GM12878 (cell line): ENCODE measurements around the gene UBAC2. TPM values are rescaled to one million over a fixed set of nuclear protein-coding genes. Genes with fewer than 3 reads are reported as not detected.

Source experiments
- BACH1 ChIP-seq: fragments of 450-650 bp; IDR thresholded peaks from 2 replicates; pipeline ENCODE4 v1.6.1; 2017; ENCODE audit warnings: mild to moderate bottlenecking, borderline replicate concordance
- CEBPB ChIP-seq, 2 experiments: fragments of 150-350 bp in 1 of 2; IDR thresholded peaks; 2 replicates each; pipeline ENCODE4 v1.6.1; 2012 to 2014; ENCODE audit warnings: low read depth in 2 of 2, low read length in 2 of 2, borderline replicate concordance in 1 of 2, inconsistent platforms in 1 of 2
- CHD1 ChIP-seq: IDR thresholded peaks from 2 replicates; pipeline ENCODE4 v1.6.1; 2012; ENCODE audit warnings: low read depth, low read length, improper control_type of control experiment
- ETV6 ChIP-seq, 2 experiments: fragments of 450-650 bp in 1 of 2; IDR thresholded peaks in 1 of 2; conservative IDR thresholded peaks in 1 of 2; 2 replicates each; pipeline ENCODE4 v1.6.1; 2014; ENCODE audit warnings: antibody characterized with exemption in 1 of 2, borderline replicate concordance in 1 of 2, low read depth in 1 of 2, mild to moderate bottlenecking in 1 of 2, moderate library complexity in 1 of 2
- FOXK2 ChIP-seq: fragments of 450-650 bp; IDR thresholded peaks from 2 replicates; pipeline ENCODE4 v1.6.1; 2017; ENCODE audit warnings: mild to moderate bottlenecking, moderate library complexity
- HDAC6 ChIP-seq: fragments of 200-600 bp; sonication (generic); IDR thresholded peaks from one replicate; pipeline ENCODE4 v1.8.0; 2017; ENCODE audit warnings: antibody characterized with exemption; ENCODE audit not compliant: unreplicated experiment
- IRF5 ChIP-seq: fragments of 450-650 bp; IDR thresholded peaks from 2 replicates; pipeline ENCODE4 v1.6.1; 2017; ENCODE audit warnings: borderline replicate concordance
- LARP7 ChIP-seq: fragments of 450-650 bp; IDR thresholded peaks from 2 replicates; pipeline ENCODE4 v1.6.1; 2017; ENCODE audit warnings: mild to moderate bottlenecking
- MAX ChIP-seq: IDR thresholded peaks from 2 replicates; pipeline ENCODE4 v1.6.1; 2012; ENCODE audit warnings: low read depth, low read length, improper control_type of control experiment
- MEF2B ChIP-seq: fragments of 450-650 bp; IDR thresholded peaks from 2 replicates; pipeline ENCODE4 v1.6.1; 2018; ENCODE audit warnings: mild to moderate bottlenecking, moderate library complexity; ENCODE audit not compliant: partially characterized antibody, poor library complexity, severe bottlenecking
- NFYB ChIP-seq: IDR thresholded peaks from 2 replicates; pipeline ENCODE4 v1.6.1; 2011; ENCODE audit warnings: low read depth, mild to moderate bottlenecking, low read length, improper control_type of control experiment, moderate library complexity; ENCODE audit not compliant: insufficient read depth
- PBX3 ChIP-seq: IDR thresholded peaks from 2 replicates; pipeline ENCODE4 v1.6.1; 2011; ENCODE audit warnings: mild to moderate bottlenecking, low read depth, low read length, moderate library complexity; ENCODE audit not compliant: insufficient replicate concordance
- POLR2AphosphoS5 ChIP-seq: IDR thresholded peaks from 2 replicates; pipeline ENCODE4 v1.6.1; 2011; ENCODE audit warnings: mild to moderate bottlenecking, low read length, inconsistent platforms
- PRDM15 ChIP-seq: fragments of 450-650 bp; formaldehyde crosslinking; IDR thresholded peaks from 2 replicates; pipeline ENCODE4 v1.4.0; 2020; ENCODE audit warnings: mild to moderate bottlenecking, moderate library complexity
- RAD51 ChIP-seq: fragments of 450-650 bp; IDR thresholded peaks from 2 replicates; pipeline ENCODE4 v1.6.1; 2016; ENCODE audit warnings: moderate library complexity, mild to moderate bottlenecking, inconsistent platforms
- ZBTB4 ChIP-seq: fragments of 450-650 bp; formaldehyde crosslinking; IDR thresholded peaks from 2 replicates; pipeline ENCODE4 v1.4.0; 2022; ENCODE audit warnings: mild to moderate bottlenecking, moderate library complexity
- ZNF217 ChIP-seq: fragments of 450-650 bp; IDR thresholded peaks from 2 replicates; pipeline ENCODE4 v1.6.1; 2017; ENCODE audit warnings: antibody characterized with exemption, mild to moderate bottlenecking
- ZSCAN29 ChIP-seq: fragments of 450-650 bp; IDR thresholded peaks from 2 replicates; pipeline ENCODE4 v1.6.1; 2017; ENCODE audit warnings: mild to moderate bottlenecking, moderate library complexity
- polyA plus RNA-seq, 11 experiments: library from polyadenylated mRNA; depleted of rRNA in 4 of 11; unstranded in 6 of 11; stranded (reverse) in 5 of 11; fragments of >200 nt; fragmentation: Nextera tagmentation in 4 of 11; fragmentation: Illumina TruSeq in 1 of 11; extraction: Ambion mirVana in 4 of 11; extraction: Trizol in 1 of 11; gene quantifications; 1 replicate in 1 of 11; 2 replicates in 10 of 11; pipeline versions ENCODE4 v1.2.1 to v1.2.3, GENCODE V29; 2011 to 2016; ENCODE audit warnings: inconsistent platforms in 2 of 11, missing spikeins in 2 of 11, low read depth in 1 of 11
- total RNA-seq, 4 experiments: library from RNA; depleted of rRNA in 3 of 4; stranded (reverse); fragments of >200 nt in 3 of 4; fragmentation: Illumina TruSeq in 1 of 4; extraction: Trizol in 1 of 4; gene quantifications; 2 replicates each; pipeline versions ENCODE4 v1.2.1 to v1.2.3, GENCODE V29; 2013 to 2021

UBAC2 gene
- total and polyA plus RNA-seq, 10 of the 15 experiments (the other 5 are each of a cell fraction or from before 2014, with no cell fraction given), result 3.0 to 54.6 (median 17.4) TPM

- TF ChIP-seq PRDM15 (CRISPR knock-in tag), result no peak
- TF ChIP-seq MEF2B, result peak; percentile 100
- peak; percentile 63; the same call in 1 of the 2 replicates for TF ChIP-seq BACH1
- no peak for TF ChIP-seq FOXK2
- TF ChIP-seq ZBTB4 (CRISPR knock-in tag), result no peak
- no peak for TF ChIP-seq NFYB
- no peak for TF ChIP-seq MAX
- peak; percentile 90 for TF ChIP-seq RAD51
- TF ChIP-seq ETV6 (conservative IDR thresholded peaks at IDR 0.05 in 1 of 2, IDR thresholded peaks at IDR 0.05 in 1 of 2; ENCODE audit: borderline replicate concordance in 1 of 2, low read depth in 1 of 2), result peak in 1 of 2 experiments; percentile 67; a peak in 1 of 4 replicates
- no peak for TF ChIP-seq ZSCAN29
- no peak for TF ChIP-seq HDAC6
- peak in 1 of 2 experiments; percentile 94; a peak in 1 of 4 replicates for TF ChIP-seq CEBPB (IDR thresholded peaks at IDR 0.05; ENCODE audit: borderline replicate concordance in 1 of 2, low read depth in 2 of 2, low read length in 2 of 2)
- no peak for TF ChIP-seq PBX3
- TF ChIP-seq LARP7, result peak; percentile 27; the same call in 1 of the 2 replicates
- peak; percentile 100 for TF ChIP-seq ZNF217
- TF ChIP-seq POLR2AphosphoS5, result no peak
- no peak for TF ChIP-seq IRF5
- TF ChIP-seq CHD1, result no peak
Observed at GRCh38 chr13:99228737-99229691, 28.4 kb downstream of the UBAC2 start (continued).
